MM.1S (cell line): Measurements from ENCODE around the gene NDUFS6.

ENCODE experiments used
- DNase-seq: peaks from one replicate; pipeline ENCODE4 v3.0.0-alpha.2; 2015
- H2AFZ ChIP-seq: fragments of 300-600 bp; sonication (generic); 2 replicates; pipeline ENCODE4 v1.6.0; 2016; ENCODE audit warnings: antibody characterized with exemption, low read length
- H3F3A ChIP-seq: fragments of 300-600 bp; sonication (generic); 2 replicates; pipeline ENCODE4 v1.6.1; 2016; ENCODE audit warnings: mild to moderate bottlenecking, antibody characterized with exemption, low read length, moderate library complexity, mixed read lengths; ENCODE audit not compliant: insufficient read depth
- H3K27ac ChIP-seq: fragments of 300-600 bp; sonication (generic); 2 replicates; pipeline ENCODE4 v1.5.1; 2016; ENCODE audit warnings: mild to moderate bottlenecking, low read length
- H3K27me3 ChIP-seq: fragments of 300-600 bp; sonication (generic); replicated peaks from 2 replicates; pipeline ENCODE4 v1.6.0; 2016; ENCODE audit warnings: low read length; ENCODE audit not compliant: insufficient read depth
- H3K36me3 ChIP-seq: fragments of 300-600 bp; sonication (generic); replicated peaks from 2 replicates; pipeline ENCODE4 v1.6.1; 2016; ENCODE audit warnings: mild to moderate bottlenecking, low read length, mixed read lengths; ENCODE audit not compliant: insufficient read depth
- H3K4me1 ChIP-seq: fragments of 300-600 bp; sonication (generic); 2 replicates; pipeline ENCODE4 v1.6.1; 2016; ENCODE audit warnings: low read length, mixed read lengths
- H3K4me2 ChIP-seq: fragments of 300-600 bp; sonication (generic); 2 replicates; pipeline ENCODE4 v1.6.0; 2016; ENCODE audit warnings: low read depth, low read length
- H3K4me3 ChIP-seq: fragments of 300-600 bp; sonication (generic); 2 replicates; pipeline ENCODE4 v1.5.1; 2016; ENCODE audit warnings: low read length, mixed read lengths
- H3K79me2 ChIP-seq: fragments of 300-600 bp; sonication (generic); 2 replicates; pipeline ENCODE4 v1.6.1; 2016; ENCODE audit warnings: mixed run types, low read length, mixed read lengths
- H3K9ac ChIP-seq: fragments of 300-600 bp; sonication (generic); 2 replicates; pipeline ENCODE4 v1.6.1; 2016; ENCODE audit warnings: low read length, mixed read lengths
- H3K9me2 ChIP-seq: fragments of 300-600 bp; sonication (generic); replicated peaks from 2 replicates; pipeline ENCODE4 v1.6.1; 2016; ENCODE audit warnings: mild to moderate bottlenecking, low read length, mixed read lengths; ENCODE audit not compliant: insufficient read depth
- H3K9me3 ChIP-seq: fragments of 300-600 bp; sonication (generic); replicated peaks from 2 replicates; pipeline ENCODE4 v1.6.1; 2016; ENCODE audit warnings: mild to moderate bottlenecking, low read length, mixed read lengths; ENCODE audit not compliant: insufficient read depth
- H4K20me1 ChIP-seq: fragments of 300-600 bp; sonication (generic); 2 replicates; pipeline ENCODE4 v1.6.1; 2016; ENCODE audit warnings: mild to moderate bottlenecking, low read length, moderate library complexity, mixed read lengths; ENCODE audit not compliant: insufficient read depth
- CTCF ChIP-seq: fragments of 300-600 bp; sonication (generic); IDR thresholded peaks from 2 replicates; pipeline ENCODE4 v1.5.1; 2016; ENCODE audit warnings: antibody characterized with exemption, low read length, mixed read lengths
- EZH2 ChIP-seq: fragments of 300-600 bp; sonication (generic); optimal IDR thresholded peaks from 2 replicates; pipeline ENCODE3; 2017; ENCODE audit warnings: low read depth, mild to moderate bottlenecking, antibody characterized with exemption, low read length, mixed read lengths
- EZH2phosphoT487 ChIP-seq: fragments of 300-600 bp; sonication (generic); IDR thresholded peaks from 2 replicates; pipeline ENCODE4 v1.6.1; 2018; ENCODE audit warnings: antibody characterized with exemption, low read length

The NDUFS6 gene

DNA sequence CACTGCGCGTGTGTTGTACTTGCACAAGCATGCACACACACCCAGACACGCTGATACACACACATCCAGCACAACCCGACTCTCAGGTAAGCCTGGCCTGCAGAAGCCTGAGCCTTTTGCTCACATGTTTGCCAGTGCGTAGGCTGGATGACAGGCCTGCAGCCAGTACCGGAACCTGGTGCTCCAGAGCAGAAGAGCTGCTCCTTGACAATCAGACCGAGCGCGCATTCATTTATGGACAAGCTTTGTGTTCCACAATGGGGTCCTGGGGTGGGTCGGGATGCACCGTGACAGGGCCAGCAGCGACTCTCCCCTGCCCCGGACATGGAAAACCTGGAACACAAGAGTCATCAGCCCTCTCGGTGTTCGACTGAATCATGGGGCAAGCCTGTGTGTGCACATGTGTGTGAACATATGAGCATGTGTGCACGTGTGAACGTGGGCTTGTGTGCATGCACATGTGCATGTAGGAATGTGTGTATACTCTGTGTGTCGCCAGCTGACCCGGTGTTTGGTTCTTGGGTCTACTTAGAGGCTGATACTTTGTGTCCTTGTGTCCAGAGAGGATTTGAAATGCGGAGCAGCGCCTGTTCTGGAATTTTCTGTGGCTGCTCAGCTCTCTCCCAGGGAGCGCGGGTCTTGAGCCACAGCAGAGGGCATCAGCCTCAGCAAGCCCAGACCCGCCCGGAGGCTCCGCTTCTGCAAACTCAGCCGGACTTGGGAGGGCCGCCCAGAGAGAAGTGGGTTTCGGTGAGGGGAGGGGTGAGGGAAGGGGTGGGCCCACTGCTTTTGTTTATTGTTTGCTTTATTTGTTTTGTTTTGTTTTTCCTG is 49.3 kb downstream of the NDUFS6 start:
- Histone ChIP-seq H3K4me1 (no peaks in the 10 kb centered on the region), H3K27ac (no peak overlapping the region)
- TF ChIP-seq EZH2 (no peak), CTCF (no peak)

DNA sequence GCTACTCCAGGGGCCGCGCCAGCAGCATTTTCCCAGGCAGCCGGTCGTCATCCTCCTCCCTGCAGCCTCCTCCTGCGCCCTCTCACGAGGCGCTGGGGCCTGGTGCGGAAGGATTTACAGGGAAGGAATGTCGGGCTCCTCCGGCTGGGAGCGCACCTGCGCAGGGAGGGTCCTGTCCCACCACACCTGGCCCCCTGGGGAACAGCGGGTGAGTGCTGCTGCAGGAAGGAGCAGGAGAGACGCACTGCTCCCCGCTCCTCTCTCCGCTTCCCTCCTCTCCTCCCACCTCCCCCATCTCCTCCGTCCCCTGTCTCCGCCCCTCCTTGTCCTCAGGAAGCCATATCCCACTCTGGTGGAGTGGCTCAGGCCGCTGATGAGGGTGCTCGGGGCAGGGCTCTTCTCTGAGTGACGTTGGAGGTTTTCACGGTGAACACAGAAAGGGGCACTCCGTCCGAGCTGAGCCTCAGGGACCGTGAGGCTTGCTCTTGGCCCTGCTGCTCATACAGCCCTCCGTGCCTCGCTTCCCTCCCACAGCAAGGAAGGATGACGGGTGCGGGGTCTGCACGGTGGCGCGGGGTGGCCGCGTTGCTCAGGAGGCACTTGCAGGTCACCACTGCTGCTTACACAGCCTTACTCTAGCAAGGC is 50.2 kb downstream of the NDUFS6 start:
- H3K79me2 ChIP-seq, result no peaks in the 10 kb centered on the region
- H3K9me2 ChIP-seq, result no peaks in the 10 kb centered on the region
- no peak overlapping the region for H2AFZ ChIP-seq
- DNase-seq, result no peak
- no peaks in the 10 kb centered on the region for H3K4me1 ChIP-seq
- TF ChIP-seq EZH2, result no peak
- no peak for TF ChIP-seq CTCF
- no peak for TF ChIP-seq EZH2phosphoT487
- no peaks in the 10 kb centered on the region for H3F3A ChIP-seq
- no peaks in the 10 kb centered on the region for H4K20me1 ChIP-seq
- H3K4me2 ChIP-seq, result no peak overlapping the region
- H3K9ac ChIP-seq, result no peak overlapping the region
- H3K9me3 ChIP-seq, result no peaks in the 10 kb centered on the region
- H3K27ac ChIP-seq, result no peak overlapping the region
- no peak overlapping the region for H3K4me3 ChIP-seq
- H3K36me3 ChIP-seq, result no peaks in the 10 kb centered on the region
- peaks cover 56% of the 10 kb centered on the region for H3K27me3 ChIP-seq

More for the DNA sequence above, 49.3 kb downstream of the NDUFS6 start:
- Histone ChIP-seq H3K9me2 (no peaks in the 10 kb centered on the region), H3K4me2 (no peak overlapping the region), H2AFZ (no peak overlapping the region), H3F3A (no peaks in the 10 kb centered on the region), H3K4me3 (no peak overlapping the region), H3K9me3 (no peaks in the 10 kb centered on the region), H3K9ac (no peak overlapping the region), H3K79me2 (no peaks in the 10 kb centered on the region), H4K20me1 (no peaks in the 10 kb centered on the region), H3K27me3 (peaks cover 56% of the 10 kb centered on the region), H3K36me3 (no peaks in the 10 kb centered on the region)
- no peak for DNase-seq

GRCh38 chr5:1852324-1852947 is 51.2 kb downstream of the NDUFS6 start:
- no peak overlapping the region for H3K4me2 ChIP-seq
- no peaks in the 10 kb centered on the region for H3K79me2 ChIP-seq
- H3K27ac ChIP-seq, result no peak overlapping the region
- H4K20me1 ChIP-seq, result no peaks in the 10 kb centered on the region
- no peaks in the 10 kb centered on the region for H3K9me3 ChIP-seq
- no peak for TF ChIP-seq EZH2phosphoT487
- no peak for TF ChIP-seq CTCF
- TF ChIP-seq EZH2, result no peak
- no peaks in the 10 kb centered on the region for H3K4me1 ChIP-seq
- H2AFZ ChIP-seq, result no peak overlapping the region
- H3K36me3 ChIP-seq, result no peaks in the 10 kb centered on the region
- no peaks in the 10 kb centered on the region for H3F3A ChIP-seq
- no peak overlapping the region for H3K4me3 ChIP-seq
- no peak for DNase-seq
- H3K9me2 ChIP-seq, result no peaks in the 10 kb centered on the region
- peaks cover 60% of the 10 kb centered on the region for H3K27me3 ChIP-seq
- H3K9ac ChIP-seq, result no peak overlapping the region
